ENCODE results near the gene GNB5.
"Not testable (repeated sequence)": the region's sequence is repeated elsewhere in the genome, so short reads cannot be mapped to it uniquely, and the experiment has no call there.

The GNB5 gene

GRCh38 chr15:52111517-52112202, 79.5 kb downstream of the GNB5 start:
- no peak for DNase-seq

- no peak for DNase-seq
Measured at GRCh38 chr15:52109559-52110451, 81.4 kb downstream of the GNB5 start.

DNA sequence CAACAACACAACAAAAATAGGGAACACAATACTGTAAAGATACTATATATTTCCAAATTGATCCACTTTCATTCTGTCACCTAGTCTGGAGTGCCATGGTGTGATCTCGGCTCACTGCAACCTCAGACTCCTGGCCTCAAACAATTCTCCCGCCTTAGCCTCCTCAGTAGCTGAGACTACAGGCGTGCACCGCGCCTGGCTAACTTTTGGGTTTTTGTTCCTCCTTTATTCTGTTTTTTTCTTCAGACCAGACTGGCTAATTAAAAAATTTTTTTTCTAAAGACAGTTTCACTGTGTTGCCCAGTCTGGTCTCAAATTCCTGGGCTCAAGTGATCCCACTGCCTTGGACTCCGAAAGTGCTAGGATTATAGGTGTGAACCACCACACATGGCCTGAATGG, 84.0 kb downstream of the GNB5 start:
- DNase-seq: no peak

GRCh38 chr15:52106641-52107040, 84.6 kb downstream of the GNB5 start:
- no peak for DNase-seq

DNA sequence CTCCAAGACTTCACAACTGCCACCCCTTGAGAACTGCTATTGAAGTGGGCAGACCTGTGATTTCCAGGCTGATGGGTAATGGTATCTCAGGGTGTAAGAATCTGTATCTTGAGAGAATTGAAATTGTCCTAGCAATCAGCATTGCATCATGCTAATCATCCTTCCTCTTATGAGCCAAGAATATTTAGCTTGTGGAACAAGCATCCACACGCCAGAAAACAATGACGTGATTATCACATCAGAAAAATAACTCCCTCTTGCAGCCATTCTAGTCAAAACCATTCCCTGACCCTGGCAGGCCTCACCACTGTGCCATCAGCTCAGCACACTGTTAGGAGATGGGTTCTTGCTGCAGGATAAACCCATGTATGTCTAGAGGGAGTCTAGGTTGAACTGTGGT, 85.3 kb downstream of the GNB5 start:
- peak; percentile 65 to 82 (median 81) for DNase-seq

DNA sequence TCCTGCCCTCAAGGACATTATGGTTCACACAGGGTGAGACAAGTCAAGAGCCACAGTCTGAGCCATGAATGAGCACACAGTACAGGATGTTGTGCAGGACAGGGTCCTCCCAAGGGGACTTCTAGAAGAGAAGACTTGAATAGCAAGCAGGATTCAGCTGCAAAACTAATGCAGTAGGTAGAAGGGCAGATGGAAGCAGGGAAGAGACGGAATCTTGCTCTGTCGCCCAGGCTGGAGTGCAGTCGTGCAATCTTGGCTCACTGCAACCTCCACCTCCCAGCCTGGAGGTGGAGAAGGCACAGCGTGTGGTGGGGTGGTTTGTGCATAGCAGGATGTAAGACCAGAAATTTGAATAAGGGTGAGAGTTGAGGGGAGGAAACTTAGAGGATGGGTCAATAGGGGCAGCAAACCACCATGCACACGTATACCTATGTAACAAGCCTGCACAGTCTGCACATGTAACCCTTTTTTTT, 86.6 kb downstream of the GNB5 start:
- no peak for DNase-seq

DNA sequence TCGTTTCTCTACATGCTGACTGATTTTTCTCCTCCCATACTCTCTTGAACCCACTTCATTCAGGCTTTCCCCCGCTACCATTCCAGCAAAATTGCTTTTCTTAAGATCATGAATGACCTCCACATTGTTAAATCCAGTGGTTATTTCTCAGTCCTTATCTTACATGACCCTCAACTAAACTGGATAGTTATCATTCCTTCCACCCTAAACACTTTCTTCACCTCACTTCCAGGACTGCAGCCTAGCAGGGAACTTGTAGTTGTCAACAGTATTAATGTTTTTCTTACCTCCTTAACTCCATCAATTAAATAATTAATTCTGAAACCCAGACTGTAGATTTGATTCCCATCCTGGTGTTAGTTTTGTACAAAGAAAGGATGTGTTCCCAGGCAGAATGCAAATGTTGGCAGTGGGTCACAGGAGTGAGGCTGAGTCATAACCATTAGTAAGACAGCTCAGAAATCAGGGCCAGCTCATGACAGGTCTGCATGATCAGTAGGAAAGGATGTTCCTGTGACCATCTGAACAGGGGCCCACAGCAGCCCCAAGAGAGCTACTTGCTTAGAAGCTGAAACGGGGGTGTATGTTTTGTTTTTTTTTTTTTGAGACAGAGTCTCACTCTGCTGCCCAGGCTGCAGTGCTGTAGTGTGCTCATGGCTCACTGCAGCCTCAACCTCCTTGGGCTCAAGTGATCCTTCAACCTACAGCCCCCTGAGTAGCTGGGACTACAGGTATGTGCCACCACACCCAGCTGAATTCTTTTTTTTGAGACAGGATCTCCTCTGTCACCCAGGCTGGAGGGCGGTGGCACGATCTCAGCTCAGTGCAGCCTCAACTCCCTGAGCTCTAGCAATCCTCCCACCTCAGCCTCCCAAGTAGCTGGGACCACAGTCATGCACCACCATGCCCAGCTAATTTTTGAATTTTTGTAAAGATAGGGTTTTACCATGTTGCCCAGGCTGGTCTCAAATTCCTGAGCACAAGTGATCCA, 87.7 kb downstream of the GNB5 start:
- peak; percentile 91 to 95 (median 94) for DNase-seq

DNA sequence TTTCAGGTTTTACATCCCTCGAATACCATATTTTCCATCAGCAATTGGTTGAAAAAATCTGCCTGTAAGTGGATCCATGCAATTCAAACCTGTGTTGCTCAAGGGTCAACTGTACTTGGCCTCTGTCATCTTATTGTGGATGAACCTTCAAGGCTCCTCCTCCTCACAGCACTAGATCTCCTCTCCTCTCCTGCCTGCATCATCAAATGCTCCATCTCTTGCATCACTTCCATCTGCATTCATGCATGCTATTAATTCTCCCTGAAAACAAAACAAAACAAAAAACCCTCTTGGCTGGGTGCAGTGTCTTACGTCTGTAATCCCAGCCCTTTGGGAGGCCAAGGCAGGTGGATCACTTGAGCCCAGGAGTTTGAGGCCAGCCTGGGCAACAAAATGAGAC, 88.7 kb downstream of the GNB5 start:
- peak; percentile 66 to 73 (median 67) for DNase-seq

DNA sequence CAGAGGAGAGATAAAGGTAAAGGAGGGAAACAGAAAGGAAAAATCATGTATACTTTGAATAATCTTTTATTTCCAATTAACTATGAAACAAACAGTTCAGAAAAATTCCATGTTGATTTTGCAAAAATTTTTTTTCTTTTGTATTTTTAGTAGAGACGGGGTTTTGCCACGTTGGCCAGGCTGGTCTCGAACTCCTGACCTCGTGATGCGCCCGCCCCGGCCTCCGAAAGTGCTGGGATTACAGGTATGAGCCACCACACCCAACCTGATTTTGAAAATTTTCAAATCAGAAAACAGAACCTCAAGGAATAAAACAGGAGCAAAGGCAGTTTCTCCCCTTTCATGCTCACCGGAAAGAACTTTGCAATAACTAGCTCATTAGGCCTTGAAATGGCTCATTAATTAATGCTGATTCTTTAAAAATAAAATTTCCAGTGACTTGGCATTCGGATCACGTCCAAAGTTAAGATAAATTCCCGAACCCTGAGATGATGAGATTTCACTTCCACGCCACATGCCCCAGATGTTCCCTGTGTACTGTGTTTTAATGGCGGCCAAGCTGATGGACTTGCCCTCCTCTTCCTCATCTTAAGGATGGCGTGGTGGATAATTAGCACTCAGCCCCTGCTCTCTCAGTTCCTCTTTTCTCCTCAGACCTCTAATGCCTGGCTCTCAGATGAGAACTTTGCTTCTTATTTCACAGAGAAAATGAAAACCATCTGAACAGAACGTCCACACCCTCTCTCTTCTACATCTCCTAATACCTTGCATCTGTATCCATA, 89.5 kb downstream of the GNB5 start:
- peak; percentile 41 to 56 (median 49) for DNase-seq

- DNase-seq: peak; percentile 95 to 96 (median 96)
Measured at GRCh38 chr15:52100807-52101442, 90.3 kb downstream of the GNB5 start.

DNA sequence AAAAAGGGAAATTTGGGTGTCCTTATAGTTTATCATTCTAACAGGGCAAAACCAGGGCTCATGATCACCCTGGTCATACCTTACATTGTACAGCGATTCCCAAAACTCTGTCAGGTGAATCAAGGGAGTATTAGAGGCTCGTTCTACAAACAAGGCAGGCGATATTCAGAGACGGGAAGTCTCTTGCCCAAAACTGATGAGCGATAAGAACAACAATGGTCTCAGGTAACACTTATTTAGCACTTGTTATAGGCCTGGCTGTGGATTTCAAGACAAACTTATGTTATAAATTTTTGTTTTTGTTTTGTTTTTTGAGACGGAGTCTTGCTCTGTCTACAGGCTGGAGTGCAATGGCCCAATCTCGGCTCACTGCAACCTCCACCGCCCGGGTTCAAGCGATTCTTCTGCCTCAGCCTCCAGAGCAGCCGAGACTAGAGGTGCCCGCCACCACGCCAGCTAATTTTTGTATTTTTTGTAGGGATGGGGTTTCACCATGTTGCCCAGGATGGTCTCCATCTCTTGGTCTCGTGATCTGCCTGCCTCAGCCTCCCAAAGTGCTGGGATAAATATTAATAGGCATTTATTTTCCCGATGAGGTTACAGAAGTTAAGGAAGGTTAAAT, 91.4 kb downstream of the GNB5 start:
- DNase-seq: no peak

GRCh38 chr15:52098323-52098722, 92.9 kb downstream of the GNB5 start:
- DNase-seq: peak in 2 of 3 donors; percentile 42 to 55

DNA sequence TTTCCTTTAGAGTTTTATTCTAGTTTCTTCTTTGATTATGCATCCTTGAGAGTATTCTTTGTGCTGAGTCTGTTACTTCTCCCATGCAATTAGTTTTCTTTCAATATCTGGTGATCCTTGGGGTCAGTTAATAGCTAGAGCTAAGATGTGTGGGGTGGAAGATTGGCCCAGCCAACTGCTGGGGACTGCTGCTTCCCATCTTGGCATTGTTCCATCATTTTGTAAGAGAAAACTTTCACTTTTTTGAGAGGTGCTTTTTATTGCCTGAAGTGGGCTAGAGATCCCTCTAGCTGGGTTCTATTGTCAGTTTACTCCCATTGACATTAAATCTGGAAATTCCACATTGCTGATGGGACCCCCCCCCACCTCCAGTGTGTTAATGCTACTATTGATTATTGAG, 94.0 kb downstream of the GNB5 start:
- peak in 1 of 3 donors; percentile 38 for DNase-seq

DNA sequence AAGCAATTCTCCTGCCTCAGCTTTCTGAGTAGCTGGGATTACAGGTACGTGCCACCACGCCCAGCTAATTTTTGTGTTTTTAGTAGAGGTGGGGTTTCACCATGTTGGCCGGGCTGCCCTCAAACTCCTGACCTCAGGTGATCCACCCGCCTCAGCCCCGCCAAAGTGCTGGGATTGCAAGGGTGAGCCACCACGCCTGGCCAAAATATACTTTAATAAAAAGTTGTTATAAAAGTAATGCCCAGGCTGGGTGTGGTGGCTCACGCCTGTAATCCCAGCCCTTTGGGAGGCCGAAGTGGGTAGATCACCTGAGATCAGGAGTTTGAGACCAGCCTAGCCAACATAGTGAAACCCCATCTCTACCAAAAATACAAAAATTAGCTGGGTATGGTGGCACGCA, 94.7 kb downstream of the GNB5 start:
- not testable (repeated sequence) for DNase-seq

- DNase-seq: peak; percentile 51 to 69 (median 62)
Measured at GRCh38 chr15:52095597-52096262, 95.5 kb downstream of the GNB5 start.

DNA sequence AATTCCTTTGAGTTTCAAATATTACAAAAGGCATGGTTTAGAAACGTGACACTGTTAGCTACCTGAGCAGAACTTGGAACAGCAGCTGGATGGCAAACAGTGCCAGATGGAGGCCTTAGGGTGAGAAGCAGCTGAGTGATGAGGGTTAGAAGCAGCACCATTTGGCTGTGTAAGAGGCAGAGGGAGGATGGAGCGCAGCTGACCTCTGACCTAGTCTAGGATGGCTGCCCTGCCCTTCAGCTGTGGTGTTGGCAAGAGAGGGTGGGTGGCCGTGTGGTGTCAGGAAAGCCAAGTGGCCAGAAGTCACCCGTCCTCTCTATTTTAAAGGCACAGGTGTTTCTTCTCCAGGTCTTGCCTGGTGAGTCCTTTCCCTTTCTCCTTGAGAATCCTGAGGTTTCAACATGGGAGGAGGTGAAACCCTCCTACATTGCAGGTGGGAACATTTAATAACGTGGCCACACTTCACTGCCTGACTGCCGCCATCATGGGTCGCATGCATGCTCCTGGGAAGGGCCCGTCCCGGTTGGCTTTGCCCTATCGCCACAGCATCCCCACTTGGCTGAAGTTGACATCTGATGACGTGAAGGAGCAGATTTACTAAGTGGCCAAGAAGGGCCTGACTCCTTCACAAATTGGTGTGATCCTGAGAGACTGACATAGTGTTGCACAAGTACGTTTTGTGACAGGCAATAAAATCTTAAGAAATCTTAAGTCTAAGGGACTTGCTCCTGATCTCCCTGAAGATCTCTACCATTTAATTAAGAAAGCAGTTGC, 96.2 kb downstream of the GNB5 start:
- DNase-seq: no peak

GRCh38 chr15:52093539-52094510, 97.4 kb downstream of the GNB5 start:
- peak; percentile 67 to 88 (median 85) for DNase-seq

GRCh38 chr15:52093167-52093538, 98.0 kb downstream of the GNB5 start:
- no peak for DNase-seq

All from suppressor macrophage treated with lipopolysaccharide for 1 hour (primary cell).